ENCODE results near the gene PSMC5.
"Not testable (repeated sequence)": the region's sequence is repeated elsewhere in the genome, so short reads cannot be mapped to it uniquely, and the experiment has no call there.

PSMC5 gene

GRCh38 chr17:63841350-63842172 is 14.3 kb downstream of the PSMC5 start:
- DNase-seq = peak; percentile 14

DNA sequence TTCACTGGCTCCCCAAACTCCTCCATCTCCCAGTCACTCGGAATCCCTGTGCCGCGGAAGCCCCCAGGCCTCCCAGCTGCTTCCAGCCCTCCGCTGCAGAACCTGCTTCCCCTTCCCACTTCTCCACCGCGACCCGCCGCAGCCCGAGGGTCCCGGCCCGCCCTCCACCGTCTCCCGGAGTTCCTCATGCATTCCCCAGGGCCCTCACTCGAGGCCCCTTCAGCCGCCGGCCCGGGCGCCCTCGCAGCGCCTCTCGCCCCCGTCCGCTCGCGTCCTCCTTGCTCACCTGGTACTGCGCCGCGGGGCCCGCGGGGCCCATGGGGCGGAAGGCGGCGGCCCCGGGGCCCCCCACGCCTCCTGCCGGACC is 14.9 kb downstream of the PSMC5 start:
- peak; percentile 49 for DNase-seq

DNA sequence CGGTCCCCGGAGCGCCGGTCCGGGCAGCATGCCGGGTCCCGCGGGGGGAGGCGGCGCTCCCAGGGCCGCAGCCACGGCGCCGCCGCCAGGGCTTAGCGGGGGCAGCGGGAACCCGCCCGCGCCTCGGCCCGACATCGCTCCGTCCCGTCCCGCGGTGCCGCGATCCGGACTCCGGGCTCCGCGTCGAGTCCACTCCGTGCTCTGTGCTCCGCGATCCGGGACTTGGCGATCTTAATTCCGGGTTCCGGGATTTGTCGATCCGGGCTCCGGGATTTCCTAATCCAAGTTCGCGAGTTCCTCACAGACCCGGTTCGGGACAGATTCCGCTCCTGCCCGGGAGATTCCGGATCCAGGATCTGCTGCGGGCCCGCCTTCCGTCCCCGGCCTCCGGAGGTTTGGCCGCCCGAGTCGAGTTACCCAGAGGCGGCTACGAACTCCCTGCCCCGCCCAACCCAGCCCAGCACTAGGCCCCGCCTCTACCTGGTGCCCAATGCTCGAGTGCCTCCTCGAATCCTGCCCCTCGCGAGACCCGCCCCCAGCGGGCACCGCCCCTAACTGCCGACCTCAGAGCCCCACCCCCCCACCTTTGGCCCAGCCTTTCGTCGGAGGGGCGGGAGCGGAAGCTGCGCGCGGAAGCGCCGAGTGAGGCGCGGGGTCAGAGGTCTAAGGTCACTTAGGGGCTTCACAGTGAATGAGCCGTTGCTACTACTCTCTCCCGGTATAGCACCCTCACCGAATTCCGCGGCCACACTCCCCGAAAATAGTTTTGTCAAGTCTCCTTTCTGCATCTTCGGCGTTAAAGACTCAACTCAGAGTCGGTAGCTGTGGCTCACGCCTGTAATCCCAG is 15.5 kb downstream of the PSMC5 start, which contains the start of gene SMARCD2:
SMARCD2 (minus strand) TSS at position 146 of the 847 bp plus-strand sequence; CDS start at position 135, 11 bp downstream.
- peak; percentile 100 for DNase-seq

- DNase-seq = not testable (repeated sequence)
Observed at GRCh38 chr17:63843387-63843888, 16.2 kb downstream of the PSMC5 start.

- DNase-seq = no peak
Observed at GRCh38 chr17:63843910-63844677, 16.9 kb downstream of the PSMC5 start.

GRCh38 chr17:63845509-63845908 is 18.3 kb downstream of the PSMC5 start:
- no peak for DNase-seq

DNA sequence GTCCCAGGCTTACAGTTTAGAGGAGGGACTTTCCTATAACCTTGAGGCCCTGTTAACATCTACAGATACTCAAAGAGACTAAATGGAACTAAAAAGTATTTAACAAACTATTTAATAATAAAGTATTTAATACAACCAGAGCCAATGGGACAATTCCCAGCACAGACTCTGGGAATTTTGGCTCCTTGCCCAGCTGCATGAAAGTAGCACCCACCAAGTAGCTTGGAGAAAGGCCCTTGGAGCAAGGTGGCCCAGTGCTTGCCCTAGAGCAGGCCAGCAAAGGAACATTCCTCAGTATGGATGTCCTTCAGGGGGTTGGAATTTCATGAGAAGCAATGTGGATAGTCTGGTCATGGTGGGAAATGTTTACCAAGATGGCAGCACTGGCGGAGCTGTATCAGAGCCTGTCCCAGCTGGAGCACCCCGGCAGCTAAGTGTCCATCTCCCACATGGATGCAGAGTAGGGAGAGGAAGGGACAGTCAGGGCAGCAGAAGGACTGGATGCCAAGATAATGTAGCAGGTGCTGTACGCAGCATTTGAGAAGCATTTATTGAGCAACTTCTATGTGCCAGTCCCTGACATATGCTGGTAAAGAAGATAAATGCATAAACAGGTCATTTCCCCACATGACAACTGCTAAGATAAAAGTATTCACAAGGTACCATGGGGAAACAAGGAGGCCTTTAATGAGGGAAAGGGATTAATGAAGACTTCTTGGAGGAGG is 20.5 kb downstream of the PSMC5 start:
- DNase-seq = no peak

GRCh38 chr17:63848834-63849689 is 21.8 kb downstream of the PSMC5 start:
- DNase-seq = no peak

GRCh38 chr17:63850401-63850800 is 23.2 kb downstream of the PSMC5 start:
- no peak for DNase-seq

GRCh38 chr17:63853260-63853659 is 26.0 kb downstream of the PSMC5 start:
- DNase-seq = no peak

GRCh38 chr17:63854709-63855108 is 27.5 kb downstream of the PSMC5 start:
- no peak for DNase-seq

GRCh38 chr17:63855185-63855584 is 28.0 kb downstream of the PSMC5 start:
- DNase-seq = no peak

DNA sequence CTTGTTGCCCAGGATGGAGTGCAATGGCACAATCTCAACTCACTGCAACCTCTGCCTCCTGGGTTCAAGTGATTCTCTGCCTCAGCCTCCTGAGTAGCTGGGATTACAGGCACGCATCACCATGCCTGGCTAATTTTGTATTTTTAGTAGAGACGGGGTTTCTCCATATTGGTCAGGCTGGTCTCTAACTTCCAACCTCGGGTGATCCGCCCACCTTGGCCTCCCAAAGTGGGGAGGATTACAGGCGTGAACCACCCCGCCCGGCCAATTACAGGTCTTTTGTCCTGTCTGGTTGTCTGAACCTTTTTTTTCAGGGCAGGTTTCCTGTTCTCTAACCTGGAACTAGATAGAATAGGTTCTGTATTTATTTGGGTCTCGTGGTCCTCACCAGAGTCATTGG is 29.2 kb downstream of the PSMC5 start:
- not testable (repeated sequence) for DNase-seq

DNA sequence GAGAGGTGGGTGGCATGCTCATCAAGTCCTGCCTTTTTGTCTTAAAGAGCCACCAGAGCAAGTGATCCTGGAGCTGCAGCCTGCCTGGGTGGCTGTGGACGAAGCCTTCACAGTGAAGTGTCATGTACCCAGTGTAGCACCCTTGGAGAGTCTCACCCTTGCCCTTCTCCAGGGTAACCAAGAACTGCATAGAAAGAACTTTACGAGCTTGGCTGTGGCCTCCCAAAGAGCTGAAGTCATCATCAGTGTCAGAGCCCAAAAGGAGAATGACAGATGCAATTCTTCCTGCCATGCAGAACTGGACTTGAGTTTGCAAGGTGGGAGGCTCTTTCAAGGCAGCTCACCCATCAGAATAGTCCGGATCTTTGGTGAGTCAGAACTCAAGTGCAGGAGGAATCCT is 32.0 kb downstream of the PSMC5 start:
- DNase-seq = no peak

GRCh38 chr17:63866625-63867024 is 39.4 kb downstream of the PSMC5 start:
- not testable (repeated sequence) for DNase-seq

DNA sequence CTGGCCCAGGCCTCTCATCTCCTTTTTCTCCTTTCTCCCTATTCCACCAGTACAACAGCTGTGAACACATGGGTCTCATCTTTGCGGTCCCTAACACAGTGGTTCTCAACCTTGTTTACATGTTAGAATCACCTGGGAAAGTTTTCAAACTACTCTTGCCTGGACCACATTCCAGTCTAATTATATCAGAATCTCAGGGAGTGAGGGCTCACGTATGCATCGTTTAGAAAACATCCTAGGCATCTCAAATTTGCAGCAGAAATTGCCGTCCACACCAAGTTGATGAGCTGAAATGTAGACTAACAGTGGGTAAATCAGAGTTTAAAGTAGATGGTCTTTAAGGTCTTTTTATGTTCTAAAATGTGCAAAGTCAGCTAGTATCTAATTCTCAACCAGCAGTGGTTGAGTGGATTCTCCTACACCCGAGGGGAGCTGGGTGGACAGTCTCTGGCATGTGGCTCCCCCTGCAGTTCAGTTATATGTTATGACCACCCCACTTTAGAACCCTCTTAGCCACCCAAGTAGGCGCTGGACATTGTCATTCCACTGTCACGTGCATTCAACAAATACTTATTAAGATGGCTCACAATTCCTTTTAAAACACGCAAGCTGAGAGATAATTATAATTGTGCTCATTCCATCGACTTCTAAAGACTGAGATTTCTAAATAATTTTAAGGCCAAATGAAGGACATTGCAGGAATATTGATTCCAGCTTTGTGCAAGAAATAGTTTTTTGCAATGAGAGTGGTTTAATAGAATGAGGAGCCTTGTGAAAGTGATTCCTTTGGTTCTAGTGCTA is 42.5 kb downstream of the PSMC5 start:
- not testable (repeated sequence) for DNase-seq

GRCh38 chr17:63870292-63870665 is 43.0 kb downstream of the PSMC5 start:
- not testable (repeated sequence) for DNase-seq

DNA sequence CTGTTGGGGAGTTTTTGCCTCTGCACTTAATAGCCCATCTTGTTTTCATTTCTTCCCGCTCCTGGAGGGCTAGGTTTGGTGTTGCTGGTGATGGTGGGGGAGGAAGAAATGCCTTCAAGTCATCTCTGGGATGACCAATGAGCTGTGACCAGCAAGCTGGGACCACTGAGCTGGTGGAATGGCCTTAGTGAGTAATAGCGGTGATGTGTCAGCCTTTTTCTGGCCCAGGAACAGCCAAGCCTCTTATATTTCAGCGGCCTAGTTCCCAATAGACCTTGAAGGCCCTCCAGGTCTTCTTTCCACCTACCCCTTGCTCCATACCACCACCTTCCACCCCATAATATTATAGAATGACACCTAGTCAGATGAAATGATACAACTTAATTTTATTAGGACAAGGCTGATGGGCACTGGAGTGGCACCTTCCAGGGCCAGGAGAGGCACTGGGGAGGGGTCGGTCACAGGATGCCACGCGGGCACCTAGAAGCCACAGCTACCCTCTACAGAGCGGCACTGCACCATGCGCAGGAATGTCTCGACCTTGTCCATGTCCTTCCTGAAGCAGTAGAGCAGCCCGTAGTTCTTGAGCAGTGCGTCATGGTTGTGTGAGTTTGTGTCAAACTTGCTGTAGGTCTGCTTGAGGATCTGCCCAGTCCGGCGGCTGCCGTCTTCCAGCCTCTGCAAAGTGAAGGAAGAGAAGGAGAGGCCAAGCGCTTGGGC is 44.6 kb downstream of the PSMC5 start:
- DNase-seq = not testable (repeated sequence)

- DNase-seq = not testable (repeated sequence)
Observed at GRCh38 chr17:63873577-63873976, 46.3 kb downstream of the PSMC5 start, which contains the start of gene CSH2. Gene CSH2, minus strand, starts transcription at chr17:63873677. Its CDS starts 63 bp downstream, at chr17:63873614.
